Measurements from ENCODE around the gene AADACL4.

Gene AADACL4

DNA sequence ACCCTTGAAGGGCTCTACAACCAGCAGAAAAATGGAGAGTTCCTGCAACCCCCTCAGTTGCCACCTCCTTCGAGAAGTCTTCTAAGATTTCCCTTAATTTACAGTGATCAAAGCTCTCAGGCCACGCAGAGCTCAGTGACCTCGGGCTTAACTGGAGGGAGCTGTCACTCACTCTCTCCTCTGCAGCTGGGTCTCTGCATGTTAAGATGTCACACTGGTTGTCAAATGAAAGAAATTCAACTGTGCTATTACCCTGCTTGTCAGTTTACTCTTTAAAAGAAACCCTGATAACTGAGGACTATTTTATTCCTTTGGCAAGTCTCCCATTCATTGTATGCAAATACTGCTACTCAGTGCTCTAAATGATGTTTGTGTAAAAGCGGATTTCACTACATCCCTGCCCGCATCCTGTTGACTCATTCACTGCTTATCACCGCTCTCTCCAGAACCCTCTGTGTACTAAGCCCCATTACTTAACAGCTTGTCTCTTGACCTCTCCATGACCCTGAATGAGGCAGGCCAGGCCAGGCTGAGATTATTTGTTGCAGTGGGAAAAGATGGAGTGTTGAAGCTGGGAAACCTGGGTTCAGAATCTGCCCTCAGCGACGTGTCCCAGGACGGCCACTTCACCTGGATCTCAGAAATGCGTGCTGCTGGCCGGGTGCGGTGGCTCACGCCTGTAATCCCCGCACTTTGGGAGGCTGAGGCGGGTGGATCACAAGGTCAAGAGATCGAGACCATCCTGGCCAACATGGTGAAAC lies 39.6 kb upstream of the AADACL4 start:
- peaks cover 46% of the 10 kb centered on the region for H3K4me1 Mint-ChIP-seq (ENCODE audit: low read depth)
- peaks cover 28% of the 10 kb centered on the region for H3K27me3 Mint-ChIP-seq
- H3K36me3 Mint-ChIP-seq (ENCODE audit: low read depth) = peaks cover 6% of the 10 kb centered on the region
- intact Hi-C loops (cut with micrococcal nuclease) = no loop called here
- H3K9me3 Mint-ChIP-seq = peaks cover 9% of the 10 kb centered on the region
- H3K4me3 Mint-ChIP-seq = no peak overlapping the region
- H3K27ac Mint-ChIP-seq = peak overlapping the region; percentile 39

DNA sequence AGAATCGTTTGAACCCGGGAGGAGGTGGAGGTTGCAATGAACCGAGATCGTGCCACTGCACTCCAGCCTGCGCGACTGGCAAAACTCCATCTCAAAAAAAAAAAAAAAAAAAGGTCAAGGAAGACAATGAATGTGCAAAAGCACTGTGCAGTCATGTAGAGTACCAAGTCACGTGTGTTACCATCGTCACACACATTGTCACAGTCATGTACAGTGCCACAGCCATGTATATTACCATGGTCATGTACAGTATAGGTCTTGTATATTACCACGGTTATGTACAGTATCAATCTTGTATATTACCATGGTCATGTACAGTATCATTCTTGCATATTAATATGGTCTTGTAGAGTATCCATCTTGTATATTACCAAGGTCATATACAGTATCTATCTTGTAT lies 38.9 kb upstream of the AADACL4 start:
- no peak overlapping the region for H3K27ac Mint-ChIP-seq
- H3K4me1 Mint-ChIP-seq (ENCODE audit: low read depth) = peaks cover 46% of the 10 kb centered on the region
- H3K36me3 Mint-ChIP-seq (ENCODE audit: low read depth) = peaks cover 6% of the 10 kb centered on the region
- intact Hi-C loops (cut with micrococcal nuclease) = no loop called here
- H3K27me3 Mint-ChIP-seq = peaks cover 26% of the 10 kb centered on the region
- no peak overlapping the region for H3K4me3 Mint-ChIP-seq
- peaks cover 9% of the 10 kb centered on the region for H3K9me3 Mint-ChIP-seq

DNA sequence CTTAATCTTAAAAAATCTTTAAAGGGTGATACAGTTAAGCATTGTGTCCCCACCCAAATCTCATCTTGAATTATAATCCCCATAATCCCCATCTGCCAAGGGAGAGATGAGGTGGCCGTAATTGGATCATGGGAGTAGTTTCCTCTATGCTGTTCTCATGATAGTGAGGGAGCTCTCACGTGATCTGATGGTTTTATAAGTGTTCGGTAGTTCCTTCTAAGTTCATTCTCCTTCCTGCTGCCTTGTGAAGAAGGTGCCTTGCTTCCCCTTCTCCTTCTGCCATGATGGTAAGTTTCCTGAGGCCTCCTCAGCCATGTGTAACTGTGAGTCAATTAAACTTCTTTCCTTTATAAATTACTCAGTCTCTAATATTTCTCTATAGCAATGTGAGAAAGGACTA lies 36.6 kb upstream of the AADACL4 start:
- H3K27me3 Mint-ChIP-seq = peaks cover 19% of the 10 kb centered on the region
- intact Hi-C loops (cut with micrococcal nuclease) = no loop called here
- peaks cover 9% of the 10 kb centered on the region for H3K9me3 Mint-ChIP-seq
- H3K27ac Mint-ChIP-seq = no peak overlapping the region
- no peak overlapping the region for H3K4me3 Mint-ChIP-seq
- peaks cover 9% of the 10 kb centered on the region for H3K36me3 Mint-ChIP-seq (ENCODE audit: low read depth)
- H3K4me1 Mint-ChIP-seq (ENCODE audit: low read depth) = peaks cover 26% of the 10 kb centered on the region

DNA sequence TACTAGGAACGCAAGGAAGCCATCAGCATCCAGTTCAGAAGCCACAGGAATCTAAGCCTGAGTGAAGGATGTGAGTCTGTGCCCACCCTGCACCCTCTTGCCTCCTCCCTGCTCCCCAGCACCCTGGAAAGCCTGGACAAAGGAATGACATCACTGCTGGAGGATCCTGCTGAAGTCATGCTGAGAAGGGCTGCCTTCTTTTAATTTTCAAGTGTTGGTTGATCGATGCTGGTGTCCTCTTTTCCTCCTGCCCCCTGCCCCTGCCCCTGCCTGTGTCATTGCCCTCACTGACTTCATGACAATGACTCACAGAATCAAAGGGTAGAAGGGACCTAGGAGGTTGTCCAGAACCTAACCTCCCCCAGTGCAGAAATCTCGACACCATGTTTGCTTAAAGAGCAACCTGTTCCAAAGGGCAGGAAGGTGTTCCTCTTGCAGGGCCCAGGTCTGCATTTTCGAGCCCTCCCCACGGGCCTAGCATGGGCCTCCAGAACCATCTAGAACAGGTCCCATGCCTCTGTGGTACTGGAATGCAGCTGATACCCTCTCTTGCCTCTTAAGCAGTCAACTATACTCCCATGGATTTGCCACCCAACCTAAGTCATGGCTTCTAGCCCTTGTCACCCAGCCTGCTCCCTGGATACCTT lies 35.5 kb upstream of the AADACL4 start:
- peaks cover 23% of the 10 kb centered on the region for H3K27me3 Mint-ChIP-seq
- peaks cover 9% of the 10 kb centered on the region for H3K9me3 Mint-ChIP-seq
- H3K36me3 Mint-ChIP-seq (ENCODE audit: low read depth) = peaks cover 12% of the 10 kb centered on the region
- intact Hi-C loops (cut with micrococcal nuclease) = no loop called here
- H3K27ac Mint-ChIP-seq = no peak overlapping the region
- no peak overlapping the region for H3K4me3 Mint-ChIP-seq
- H3K4me1 Mint-ChIP-seq (ENCODE audit: low read depth) = peaks cover 22% of the 10 kb centered on the region

DNA sequence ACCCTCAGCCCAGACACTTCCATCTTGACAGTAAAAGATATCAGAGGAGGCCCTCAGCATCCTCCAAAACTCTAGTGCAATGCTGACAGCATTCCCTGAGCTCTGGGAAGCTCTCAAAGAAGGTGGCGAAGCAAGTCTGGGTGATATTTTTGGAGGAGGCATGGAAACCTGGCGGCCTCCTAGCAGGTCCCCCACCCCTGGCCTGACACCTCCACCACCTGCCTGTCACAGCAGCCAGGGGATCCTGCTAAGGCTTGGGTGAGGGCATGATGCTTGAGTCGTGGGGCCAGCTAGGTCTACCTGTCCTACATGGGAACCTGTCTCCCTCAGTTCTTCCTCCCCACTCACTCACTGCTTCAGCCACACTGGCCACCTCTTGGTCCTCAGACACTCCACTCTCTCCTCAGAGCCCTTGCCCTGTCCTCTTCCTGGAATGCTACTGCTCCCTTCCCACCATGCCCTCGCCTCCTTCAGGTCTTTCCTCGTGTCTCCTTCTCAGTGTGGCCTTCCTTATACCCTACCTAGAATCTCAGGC lies 34.3 kb upstream of the AADACL4 start:
- Mint-ChIP-seq H3K27me3 (peaks cover 20% of the 10 kb centered on the region), H3K36me3 (ENCODE audit: low read depth) (peaks cover 12% of the 10 kb centered on the region), H3K4me1 (ENCODE audit: low read depth) (peaks cover 22% of the 10 kb centered on the region), H3K27ac (no peak overlapping the region), H3K4me3 (no peak overlapping the region), H3K9me3 (peaks cover 9% of the 10 kb centered on the region)
- intact Hi-C loops (cut with micrococcal nuclease) = loop anchor here (10.0 kb wide), 2 partner anchors 205 to 265 kb away; no protein-coding TSS in a partner anchor

DNA sequence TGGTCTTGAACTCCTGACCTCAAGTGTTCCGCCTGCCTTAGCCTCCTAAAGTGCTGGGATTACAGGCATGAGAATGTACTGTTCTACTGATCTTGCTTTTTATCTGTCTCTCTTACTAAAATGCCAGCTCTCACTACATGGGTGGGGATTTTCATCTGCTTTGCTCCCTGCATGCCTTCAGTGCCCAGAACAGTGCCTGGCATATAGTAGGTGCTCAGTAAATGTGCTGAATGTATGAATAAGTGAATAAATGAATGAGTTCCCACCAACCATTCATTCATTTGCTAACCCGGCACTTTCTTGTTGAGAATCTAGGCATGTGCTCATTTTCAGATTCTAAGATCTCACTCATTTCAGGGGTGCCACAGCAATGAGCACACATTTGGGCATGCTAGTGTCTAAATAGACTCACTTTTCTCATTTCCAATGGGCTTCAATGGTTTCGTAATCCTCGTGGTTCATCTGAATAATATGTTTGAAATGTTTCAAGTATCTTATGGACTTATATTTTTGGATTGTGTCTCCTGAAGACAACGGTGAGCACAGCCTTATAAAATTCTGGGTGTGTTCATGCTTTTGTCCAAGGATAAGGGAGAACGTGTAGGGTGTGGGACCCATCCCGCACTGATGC lies 33.5 kb upstream of the AADACL4 start:
- peaks cover 27% of the 10 kb centered on the region for H3K4me1 Mint-ChIP-seq (ENCODE audit: low read depth)
- H3K4me3 Mint-ChIP-seq = no peak overlapping the region
- H3K9me3 Mint-ChIP-seq = peaks cover 9% of the 10 kb centered on the region
- peaks cover 16% of the 10 kb centered on the region for H3K36me3 Mint-ChIP-seq (ENCODE audit: low read depth)
- peaks cover 20% of the 10 kb centered on the region for H3K27me3 Mint-ChIP-seq
- H3K27ac Mint-ChIP-seq = no peak overlapping the region
- intact Hi-C loops (cut with micrococcal nuclease) = loop anchor here (10.0 kb wide), 2 partner anchors 206 to 266 kb away; no protein-coding TSS in a partner anchor

DNA sequence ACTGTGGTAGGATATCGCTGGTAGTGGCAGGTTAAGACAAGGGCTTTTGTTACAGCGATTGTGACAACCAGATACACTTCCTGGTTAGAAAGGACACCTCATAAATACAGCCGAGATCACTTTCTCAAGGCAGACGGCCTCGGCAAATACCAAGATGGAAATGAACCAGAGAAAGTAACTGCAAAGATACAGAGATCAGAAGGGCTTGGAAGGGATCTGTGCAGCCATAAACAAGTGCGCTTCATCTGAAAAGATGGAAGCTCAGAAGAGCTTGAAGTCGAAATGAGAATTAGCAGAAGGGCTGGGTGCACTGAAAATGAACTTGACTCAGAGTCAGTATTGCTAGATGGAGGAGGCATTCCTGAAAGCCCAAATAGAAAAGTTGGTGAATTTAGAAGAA lies 32.9 kb upstream of the AADACL4 start:
- Mint-ChIP-seq H3K4me3 (no peak overlapping the region), H3K27ac (no peak overlapping the region), H3K4me1 (ENCODE audit: low read depth) (peaks cover 32% of the 10 kb centered on the region), H3K9me3 (peaks cover 9% of the 10 kb centered on the region), H3K36me3 (ENCODE audit: low read depth) (peaks cover 16% of the 10 kb centered on the region), H3K27me3 (peaks cover 20% of the 10 kb centered on the region)
- intact Hi-C loops (cut with micrococcal nuclease) = loop anchor here (10.0 kb wide), 2 partner anchors 206 to 266 kb away; no protein-coding TSS in a partner anchor

DNA sequence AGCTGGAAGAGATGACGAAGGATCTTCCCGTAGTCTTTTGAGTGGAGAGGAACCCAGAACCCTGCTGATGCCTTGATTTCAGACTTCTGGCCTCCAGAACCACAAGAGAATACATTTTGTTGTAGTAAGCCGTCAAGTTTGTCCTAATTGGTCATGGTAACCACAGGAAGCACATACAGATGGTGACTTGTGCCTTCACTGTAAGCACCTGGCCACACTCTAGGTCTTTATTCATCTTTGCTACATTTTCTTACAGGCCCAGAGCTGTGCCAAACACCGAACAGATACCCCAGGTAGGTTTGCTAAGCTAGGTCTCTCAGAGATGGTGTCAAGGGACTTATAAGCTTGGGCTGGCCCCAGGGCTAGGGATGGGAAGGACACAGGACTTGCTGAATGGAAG lies 30.7 kb upstream of the AADACL4 start:
- Mint-ChIP-seq H3K27me3 (peaks cover 30% of the 10 kb centered on the region), H3K36me3 (ENCODE audit: low read depth) (peaks cover 12% of the 10 kb centered on the region), H3K9me3 (no peaks in the 10 kb centered on the region), H3K4me3 (no peak overlapping the region), H3K4me1 (ENCODE audit: low read depth) (peaks cover 50% of the 10 kb centered on the region), H3K27ac (no peak overlapping the region)
- intact Hi-C loops (cut with micrococcal nuclease) = loop anchor here (10.0 kb wide), 2 partner anchors 208 to 268 kb away; no protein-coding TSS in a partner anchor

DNA sequence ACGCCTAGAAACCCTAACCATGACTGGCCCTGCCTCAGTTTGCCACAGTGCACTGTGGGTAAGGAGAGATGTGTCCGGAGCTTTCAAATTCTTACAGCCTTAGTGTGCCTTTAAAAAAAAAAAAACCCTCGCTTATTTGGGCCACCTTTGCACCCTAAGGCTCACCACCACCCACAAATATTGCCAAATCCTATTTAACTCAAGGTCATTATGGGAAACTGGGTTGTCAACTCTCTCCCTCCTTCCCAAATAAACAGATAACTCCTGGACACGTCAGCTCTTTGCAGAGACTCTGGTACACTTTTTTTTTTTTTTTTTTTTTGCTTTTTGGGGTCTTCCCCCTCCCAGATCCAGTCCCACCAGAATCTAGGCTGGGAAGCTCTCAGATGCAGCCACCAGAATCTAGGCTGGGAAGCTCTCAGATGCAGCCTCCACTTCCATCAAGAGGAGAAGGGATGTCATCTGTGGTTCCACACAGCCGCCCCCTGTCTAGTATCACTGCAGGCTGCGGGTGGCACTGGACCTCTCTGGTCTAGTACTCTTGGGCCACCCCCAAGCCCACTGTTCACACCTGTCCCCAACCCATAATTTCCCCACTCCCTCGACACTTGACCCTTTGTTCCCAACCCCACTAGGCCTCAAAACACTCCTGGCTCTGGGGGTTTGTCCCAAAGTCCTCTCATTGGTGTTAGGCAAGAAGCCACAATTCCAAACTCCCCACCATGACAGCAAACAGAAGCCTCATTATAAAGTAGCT lies 29.3 kb upstream of the AADACL4 start:
- Mint-ChIP-seq H3K4me3 (peak overlapping the region; percentile 37), H3K27ac (peak overlapping the region; percentile 95), H3K27me3 (peaks cover 41% of the 10 kb centered on the region), H3K9me3 (no peaks in the 10 kb centered on the region), H3K4me1 (ENCODE audit: low read depth) (peaks cover 64% of the 10 kb centered on the region), H3K36me3 (ENCODE audit: low read depth) (peaks cover 10% of the 10 kb centered on the region)
- intact Hi-C loops (cut with micrococcal nuclease) = loop anchor here (10.0 kb wide), 2 partner anchors 210 to 270 kb away; no protein-coding TSS in a partner anchor

DNA sequence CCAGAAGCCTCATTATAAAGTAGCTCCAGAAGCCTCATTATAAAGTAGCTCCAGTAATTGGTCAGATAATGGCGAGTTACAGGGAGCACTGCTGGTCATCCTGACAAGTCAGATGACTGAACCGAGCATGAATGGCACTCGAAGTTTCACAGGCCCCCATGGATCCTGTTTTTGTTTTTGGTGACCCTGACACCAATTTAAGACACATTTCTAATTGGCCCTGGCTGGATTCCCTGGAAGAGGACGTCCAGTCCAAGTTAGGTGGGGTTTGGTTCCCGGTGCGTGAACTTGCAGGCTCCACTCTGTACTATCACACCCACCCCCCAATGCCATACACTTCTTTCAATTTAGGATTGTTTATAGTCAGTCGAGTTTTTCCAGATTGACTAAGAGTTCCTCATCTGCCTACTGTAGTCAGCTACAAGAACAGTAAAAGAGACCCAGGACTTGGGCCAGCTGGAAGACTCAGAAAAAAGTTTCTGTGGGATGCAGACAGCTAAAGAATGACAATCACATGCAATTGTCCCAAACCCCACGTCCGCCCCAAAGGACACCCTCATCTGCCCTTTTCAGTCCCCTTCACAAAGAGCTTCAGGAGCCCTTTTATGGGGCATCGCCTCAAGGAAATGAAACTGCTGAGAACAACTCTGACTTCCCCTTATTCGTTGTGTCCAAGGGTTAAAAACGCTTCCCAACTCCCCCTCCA lies 28.6 kb upstream of the AADACL4 start:
- intact Hi-C loops (cut with micrococcal nuclease) = loop anchor here (10.0 kb wide), 2 partner anchors 211 to 271 kb away; no protein-coding TSS in a partner anchor
- Mint-ChIP-seq H3K27ac (peak overlapping the region; percentile 95), H3K36me3 (ENCODE audit: low read depth) (peaks cover 10% of the 10 kb centered on the region), H3K4me3 (peak overlapping the region; percentile 82), H3K27me3 (peaks cover 41% of the 10 kb centered on the region), H3K4me1 (ENCODE audit: low read depth) (peaks cover 72% of the 10 kb centered on the region), H3K9me3 (no peaks in the 10 kb centered on the region)

DNA sequence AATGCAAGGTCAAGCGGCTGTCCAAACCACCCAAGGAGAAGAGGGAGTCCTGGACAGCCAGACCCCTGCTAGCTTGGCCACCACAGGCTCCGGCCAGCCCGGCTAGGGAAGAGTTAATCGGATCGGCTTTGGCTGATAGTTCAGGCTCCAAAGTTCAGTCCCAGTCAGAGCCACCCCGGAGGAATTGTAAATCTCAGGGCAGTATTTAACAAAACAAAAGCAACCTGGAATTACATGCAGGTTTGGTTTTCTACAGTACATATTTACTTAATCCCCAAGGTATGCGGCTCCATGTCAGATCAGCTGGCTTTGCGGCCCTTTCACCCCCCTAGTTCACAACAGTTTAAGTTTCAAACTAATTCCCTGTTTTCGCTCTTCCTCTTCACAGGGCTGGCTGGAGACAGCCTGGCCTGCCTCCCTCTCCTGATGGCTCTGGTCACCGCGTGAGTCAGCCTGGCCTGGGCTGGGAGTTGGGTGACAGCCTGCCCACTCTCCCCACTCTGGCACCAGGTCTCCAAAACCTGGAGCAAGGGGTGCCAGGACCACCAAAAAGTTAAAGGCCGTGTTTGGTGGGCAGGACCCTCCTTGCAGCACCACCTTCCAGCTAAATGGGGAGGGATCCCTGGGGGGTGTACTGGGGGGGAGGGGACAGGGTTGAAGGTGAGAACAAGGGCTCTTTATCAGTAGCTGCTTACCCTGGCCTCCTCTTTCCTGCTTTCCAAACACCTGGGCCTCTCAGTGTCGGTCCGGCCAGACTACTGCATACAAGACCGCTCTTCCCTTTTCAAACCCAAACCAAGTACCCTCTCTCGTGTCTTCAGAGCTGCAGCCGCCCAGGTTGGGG lies 27.8 kb upstream of the AADACL4 start:
- Mint-ChIP-seq H3K27me3 (peaks cover 41% of the 10 kb centered on the region), H3K36me3 (ENCODE audit: low read depth) (peaks cover 10% of the 10 kb centered on the region), H3K4me1 (ENCODE audit: low read depth) (peaks cover 73% of the 10 kb centered on the region), H3K27ac (peak overlapping the region; percentile 95), H3K9me3 (no peaks in the 10 kb centered on the region), H3K4me3 (peak overlapping the region; percentile 82)
- intact Hi-C loops (cut with micrococcal nuclease) = loop anchor here (1.0 to 10.0 kb wide), 3 partner anchors 14 to 271 kb away; no protein-coding TSS in a partner anchor

DNA sequence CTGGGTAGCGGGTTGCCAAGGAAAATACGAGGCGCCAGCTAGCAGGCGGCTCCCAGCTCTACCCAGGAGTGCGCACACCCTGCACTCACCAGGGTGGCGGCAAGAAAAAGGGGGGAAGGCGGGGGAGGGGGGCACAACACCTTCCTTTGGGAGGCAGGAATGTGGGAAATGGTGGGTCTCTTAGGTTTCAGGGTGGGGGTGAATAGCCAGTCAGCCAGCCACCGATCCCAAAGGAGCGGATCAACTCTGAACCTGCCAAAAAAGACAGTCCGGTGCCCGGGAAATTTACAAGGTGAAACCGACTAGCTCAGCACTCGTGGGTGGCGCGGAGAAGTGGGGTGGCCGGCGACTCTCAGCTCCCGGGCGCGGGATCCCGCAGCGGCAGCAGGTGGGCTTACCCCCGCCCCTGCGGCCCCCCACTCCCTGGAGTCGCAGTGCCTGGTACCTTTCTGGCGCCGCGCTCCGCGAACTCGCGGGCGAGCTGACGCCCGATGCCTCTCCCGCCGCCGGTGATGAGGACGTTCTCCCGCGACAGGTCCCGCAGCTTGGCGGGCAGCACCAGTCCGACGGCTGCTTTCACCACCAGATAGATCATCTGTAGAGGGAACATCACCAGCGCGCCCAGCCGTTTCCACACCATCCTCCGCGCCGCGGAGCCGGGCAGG lies 27.0 kb upstream of the AADACL4 start:
- H3K9me3 Mint-ChIP-seq = no peaks in the 10 kb centered on the region
- peaks cover 10% of the 10 kb centered on the region for H3K36me3 Mint-ChIP-seq (ENCODE audit: low read depth)
- peak overlapping the region; percentile 95 for H3K27ac Mint-ChIP-seq
- H3K27me3 Mint-ChIP-seq = peaks cover 47% of the 10 kb centered on the region
- peak overlapping the region; percentile 82 for H3K4me3 Mint-ChIP-seq
- H3K4me1 Mint-ChIP-seq (ENCODE audit: low read depth) = peaks cover 73% of the 10 kb centered on the region
- intact Hi-C loops (cut with micrococcal nuclease) = loop anchor here (1.0 to 10.0 kb wide), 3 partner anchors 15 to 272 kb away; no protein-coding TSS in a partner anchor

Data from dendritic cell treated with granulocyte-macrophage colony-stimulating factor and Interleukin-4, amounts not matched to agents 40 ng/mL and 50 ng/mL, for 4 days (primary cell).